ENCODE data around the gene PDE1A.

GRCh38 chr2:182298456-182298855, 128.4 kb downstream of the PDE1A start:
- no peak for TF ChIP-seq CTCF (conservative IDR thresholded peaks at IDR 0.05)
- no peak for TF ChIP-seq EZH2 (IDR thresholded peaks at IDR 0.05; ENCODE audit: low read depth)
